Stimulated activated CD8-positive, alpha-beta memory T cell treated with anti-CD3 and anti-CD28 coated beads, Interleukin-12 subunit alpha, Interleukin-12 subunit beta, amount 100 ng/mL, for 24 hours (primary cell): ENCODE measurements around the gene PTPRN2.
"Not testable (repeated sequence)": the region's sequence is repeated elsewhere in the genome, so short reads cannot be mapped to it uniquely, and the experiment has no call there.

Source experiments
- DNase-seq: peaks from one replicate; pipeline ENCODE4 v3.0.0-alpha.2; 2020; ENCODE audit errors: extremely low read depth

Gene PTPRN2

GRCh38 chr7:157697287-157697686 is 890.3 kb downstream of the PTPRN2 start:
- DNase-seq, result not testable (repeated sequence)

- DNase-seq, result not testable (repeated sequence)
These were observed 892.0 kb downstream of the PTPRN2 start for GRCh38 chr7:157695609-157696008.

GRCh38 chr7:157694376-157694665 is 893.3 kb downstream of the PTPRN2 start:
- DNase-seq, result no peak

GRCh38 chr7:157693521-157694375 is 893.9 kb downstream of the PTPRN2 start:
- no peak for DNase-seq

- DNase-seq, result no peak
These were observed 894.5 kb downstream of the PTPRN2 start for GRCh38 chr7:157693071-157693520.

- no peak for DNase-seq
These were observed 895.1 kb downstream of the PTPRN2 start for GRCh38 chr7:157692460-157693011.

GRCh38 chr7:157691586-157692459 is 895.8 kb downstream of the PTPRN2 start:
- DNase-seq, result no peak

GRCh38 chr7:157690833-157691585 is 896.6 kb downstream of the PTPRN2 start:
- DNase-seq, result no peak

GRCh38 chr7:157690058-157690832 is 897.4 kb downstream of the PTPRN2 start:
- no peak for DNase-seq

GRCh38 chr7:157689269-157690057 is 898.2 kb downstream of the PTPRN2 start:
- DNase-seq, result no peak

- DNase-seq, result no peak
These were observed 898.9 kb downstream of the PTPRN2 start for GRCh38 chr7:157688533-157689268.

- no peak for DNase-seq
These were observed 899.6 kb downstream of the PTPRN2 start for GRCh38 chr7:157687845-157688532.

GRCh38 chr7:157687158-157687557 is 900.5 kb downstream of the PTPRN2 start:
- DNase-seq, result no peak

GRCh38 chr7:157686285-157686894 is 901.2 kb downstream of the PTPRN2 start:
- no peak for DNase-seq

- DNase-seq, result no peak
These were observed 902.0 kb downstream of the PTPRN2 start for GRCh38 chr7:157685430-157686284.

- no peak for DNase-seq
These were observed 902.7 kb downstream of the PTPRN2 start for GRCh38 chr7:157684909-157685429.
